ENCODE results near the gene LMOD1. TPM values are rescaled to one million over a fixed set of nuclear protein-coding genes. Genes with fewer than 3 reads are reported as not detected.

Gene LMOD1
- total and polyA plus RNA-seq, 2 of the 8 experiments (the other 6 are each of a cell fraction or from before 2014, with no cell fraction given): 0.77 to 1.4 TPM

- TF ChIP-seq, protein P1, sequence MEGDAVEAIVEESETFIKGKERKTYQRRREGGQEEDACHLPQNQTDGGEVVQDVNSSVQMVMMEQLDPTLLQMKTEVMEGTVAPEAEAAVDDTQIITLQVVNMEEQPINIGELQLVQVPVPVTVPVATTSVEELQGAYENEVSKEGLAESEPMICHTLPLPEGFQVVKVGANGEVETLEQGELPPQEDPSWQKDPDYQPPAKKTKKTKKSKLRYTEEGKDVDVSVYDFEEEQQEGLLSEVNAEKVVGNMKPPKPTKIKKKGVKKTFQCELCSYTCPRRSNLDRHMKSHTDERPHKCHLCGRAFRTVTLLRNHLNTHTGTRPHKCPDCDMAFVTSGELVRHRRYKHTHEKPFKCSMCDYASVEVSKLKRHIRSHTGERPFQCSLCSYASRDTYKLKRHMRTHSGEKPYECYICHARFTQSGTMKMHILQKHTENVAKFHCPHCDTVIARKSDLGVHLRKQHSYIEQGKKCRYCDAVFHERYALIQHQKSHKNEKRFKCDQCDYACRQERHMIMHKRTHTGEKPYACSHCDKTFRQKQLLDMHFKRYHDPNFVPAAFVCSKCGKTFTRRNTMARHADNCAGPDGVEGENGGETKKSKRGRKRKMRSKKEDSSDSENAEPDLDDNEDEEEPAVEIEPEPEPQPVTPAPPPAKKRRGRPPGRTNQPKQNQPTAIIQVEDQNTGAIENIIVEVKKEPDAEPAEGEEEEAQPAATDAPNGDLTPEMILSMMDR (IDR thresholded peaks at IDR 0.05; ENCODE audit: control extremely low read depth in 1 of 3, insufficient read depth in 1 of 3, low read depth in 1 of 3, low read length in 3 of 3): no peak
- TF ChIP-seq HDAC6 (IDR thresholded peaks at IDR 0.05; ENCODE audit: low read depth, low read length) (no peak), CTBP2 (IDR thresholded peaks at IDR 0.05; ENCODE audit: borderline replicate concordance, insufficient read depth, insufficient read length, low read length) (no peak), RFX5 (IDR thresholded peaks at IDR 0.05; ENCODE audit: borderline replicate concordance, low read depth, low read length) (no peak), BCL11A (IDR thresholded peaks at IDR 0.05; ENCODE audit: low read depth in 2 of 2, low read length in 2 of 2) (no peak), EZH2 (IDR thresholded peaks at IDR 0.05; ENCODE audit: low read depth, low read length, severe bottlenecking) (no peak), JUN (IDR thresholded peaks at IDR 0.05; ENCODE audit: low read depth, low read length) (no peak)
These were observed 96.8 kb downstream of the LMOD1 start (continued) for GRCh38 chr1:201849372-201850052.
